Embryonic facial prominence (tissue), 1 donor: ENCODE results near the gene ABCA5.
A peak's percentile ranks its signal among the peaks of the same experiment; 100 is the strongest.

ENCODE experiments used
- DNase-seq: peaks from one replicate; pipeline ENCODE4 v3.0.0-alpha.2; 2016; ENCODE audit errors: extremely low spot score

ABCA5 gene

GRCh38 chr17:69327060-69327831 is at the start of gene ABCA5:
ABCA5 (minus strand) TSS chr17:69327133; CDS start chr17:69314415, 12,718 bp downstream.
- DNase-seq, result peak; percentile 71

- no peak for DNase-seq
Measured at GRCh38 chr17:69375229-69375628, 48.3 kb upstream of the ABCA5 start.

DNA sequence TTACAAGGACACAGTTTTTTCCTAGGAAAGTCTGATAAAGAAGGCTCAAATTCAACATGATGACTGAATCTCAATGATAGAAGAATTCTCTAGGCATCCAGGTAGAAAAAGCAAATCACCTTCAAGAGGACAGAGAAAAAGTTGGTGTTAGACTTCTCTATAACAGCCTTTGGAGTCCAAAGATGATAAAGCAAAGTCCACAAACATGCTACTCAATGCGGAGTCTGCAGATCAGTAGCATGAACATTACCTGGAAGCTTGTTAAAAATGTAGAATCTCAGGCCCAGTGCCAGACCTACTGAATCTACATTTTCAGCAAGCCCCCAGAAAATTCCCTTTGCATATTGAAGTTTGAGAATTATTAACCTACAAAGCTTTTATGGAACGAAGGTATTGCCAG is 46.1 kb upstream of the ABCA5 start:
- DNase-seq, result no peak

- no peak for DNase-seq
Measured at GRCh38 chr17:69367298-69367697, 40.4 kb upstream of the ABCA5 start.

- DNase-seq, result no peak
Measured at GRCh38 chr17:69363488-69364210, 36.7 kb upstream of the ABCA5 start.

DNA sequence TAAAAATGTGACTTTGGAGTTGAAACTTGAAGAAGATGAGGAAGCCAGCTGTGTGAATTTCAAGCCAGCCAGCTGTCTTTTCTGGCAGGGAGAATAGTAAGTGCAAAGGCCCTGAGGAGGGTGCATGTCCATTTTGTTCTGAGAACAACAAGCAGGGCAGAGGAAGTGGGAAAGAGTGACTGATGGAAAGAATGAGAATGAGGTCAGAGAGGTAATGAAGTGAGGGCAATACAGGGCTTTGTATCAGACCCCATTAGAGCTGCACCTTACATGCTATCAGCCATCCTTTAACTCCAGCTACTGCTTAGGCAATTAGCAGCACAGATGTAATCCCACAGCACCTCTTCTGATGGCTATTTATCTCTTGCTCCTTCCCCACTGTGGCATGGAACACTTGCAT is 34.2 kb upstream of the ABCA5 start:
- no peak for DNase-seq

DNA sequence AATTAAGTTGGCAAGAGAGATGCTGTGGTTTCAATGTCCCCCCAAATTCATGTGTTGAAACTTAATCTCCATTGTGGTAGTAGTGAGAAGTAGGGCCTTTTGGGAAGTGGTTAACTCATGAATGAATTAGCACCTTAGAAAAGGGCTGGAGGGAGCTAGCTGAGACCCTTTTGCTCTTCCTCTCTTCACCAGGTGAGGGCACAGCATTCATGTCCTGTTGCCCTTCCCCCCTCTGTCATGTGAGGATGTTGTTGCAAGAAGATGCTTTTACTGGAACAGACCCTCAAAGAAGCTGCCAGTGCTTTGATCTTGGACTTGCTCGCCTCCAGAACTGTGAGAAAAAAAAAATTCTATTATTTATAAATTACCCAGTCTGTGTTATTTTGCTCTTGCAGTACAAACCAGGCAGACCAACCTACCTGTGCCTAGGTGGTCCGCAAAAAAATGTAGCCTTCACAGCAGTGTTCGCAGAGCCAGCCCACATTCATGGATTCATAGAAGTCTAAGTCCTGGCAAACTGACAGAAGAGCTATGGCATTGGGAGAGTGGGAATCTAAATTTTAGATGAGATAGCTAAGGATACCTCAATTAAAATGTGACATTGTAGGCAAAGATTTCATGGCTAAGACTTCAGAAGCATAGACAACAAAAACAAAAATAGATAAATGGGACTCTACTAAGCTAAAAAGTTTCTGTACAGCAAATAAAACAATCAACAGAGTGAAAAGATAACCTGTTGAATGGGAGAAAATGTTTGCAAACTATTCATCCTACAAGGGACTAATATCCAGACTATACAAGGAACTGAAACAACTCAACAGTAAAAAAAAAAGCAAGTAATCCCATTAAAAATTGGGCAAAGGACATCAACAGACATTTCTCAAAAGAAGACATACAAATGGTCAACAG is 32.0 kb upstream of the ABCA5 start:
- DNase-seq, result no peak

DNA sequence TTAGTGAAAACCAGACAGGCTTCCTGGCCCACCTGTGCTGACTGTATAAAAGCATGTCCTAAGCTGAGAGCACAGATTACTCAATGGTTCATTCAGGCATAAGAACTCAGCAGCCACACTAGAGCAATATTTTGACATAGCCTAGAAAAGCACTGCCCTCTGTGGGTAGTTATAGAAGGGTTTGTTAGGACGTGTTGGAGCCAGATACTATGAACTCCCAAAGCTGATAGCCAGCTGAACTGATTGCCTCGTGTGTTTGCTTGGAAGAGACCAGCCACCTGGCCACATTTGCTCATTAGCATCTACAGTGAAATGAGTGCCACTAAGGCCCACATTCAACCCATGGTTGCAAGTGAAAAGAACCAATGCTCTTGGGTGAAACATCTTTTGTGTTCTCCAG is 30.8 kb upstream of the ABCA5 start:
- DNase-seq, result no peak

DNA sequence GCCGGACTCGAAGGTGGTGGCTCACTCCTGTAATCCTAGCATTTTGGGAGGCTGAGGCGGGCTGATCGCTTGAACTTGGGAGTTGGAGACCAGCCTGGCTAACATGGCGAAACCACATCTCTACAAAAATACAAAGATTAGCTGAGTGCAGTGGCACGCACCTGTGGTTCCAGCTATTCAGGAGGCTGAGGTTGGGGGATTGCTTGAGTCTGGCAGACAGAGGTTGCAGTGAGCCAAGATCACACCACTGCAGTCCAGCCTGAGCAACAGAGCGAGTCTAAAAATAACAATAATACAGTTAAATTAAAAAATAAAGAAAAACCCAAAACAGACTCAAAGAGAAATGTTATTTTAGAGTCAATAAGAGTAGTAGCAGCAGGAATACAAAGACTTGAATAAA is 29.7 kb upstream of the ABCA5 start:
- no peak for DNase-seq

DNA sequence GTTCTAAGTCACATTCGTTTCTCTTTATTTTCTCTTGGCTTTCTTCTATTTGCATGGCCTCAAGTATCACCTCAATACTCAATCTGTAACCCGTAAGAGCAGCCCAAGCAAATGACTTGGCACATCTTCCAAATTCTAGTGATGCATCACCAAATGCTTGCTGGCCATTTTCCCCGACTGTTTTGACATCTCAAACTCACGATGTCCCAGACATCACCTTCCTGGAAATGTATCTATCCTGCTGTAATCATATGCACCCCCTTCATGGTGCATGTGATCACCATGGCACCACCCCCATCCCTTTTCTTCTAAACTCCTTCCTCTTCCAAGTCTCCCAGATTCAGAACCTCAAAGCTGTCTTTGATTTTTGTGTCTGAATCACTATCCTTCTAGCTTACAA is 24.0 kb upstream of the ABCA5 start:
- DNase-seq, result no peak

- DNase-seq, result no peak
Measured at GRCh38 chr17:69348429-69348828, 21.5 kb upstream of the ABCA5 start.

- DNase-seq, result no peak
Measured at GRCh38 chr17:69346766-69347165, 19.8 kb upstream of the ABCA5 start.

- DNase-seq, result no peak
Measured at GRCh38 chr17:69344939-69345338, 18.0 kb upstream of the ABCA5 start.

DNA sequence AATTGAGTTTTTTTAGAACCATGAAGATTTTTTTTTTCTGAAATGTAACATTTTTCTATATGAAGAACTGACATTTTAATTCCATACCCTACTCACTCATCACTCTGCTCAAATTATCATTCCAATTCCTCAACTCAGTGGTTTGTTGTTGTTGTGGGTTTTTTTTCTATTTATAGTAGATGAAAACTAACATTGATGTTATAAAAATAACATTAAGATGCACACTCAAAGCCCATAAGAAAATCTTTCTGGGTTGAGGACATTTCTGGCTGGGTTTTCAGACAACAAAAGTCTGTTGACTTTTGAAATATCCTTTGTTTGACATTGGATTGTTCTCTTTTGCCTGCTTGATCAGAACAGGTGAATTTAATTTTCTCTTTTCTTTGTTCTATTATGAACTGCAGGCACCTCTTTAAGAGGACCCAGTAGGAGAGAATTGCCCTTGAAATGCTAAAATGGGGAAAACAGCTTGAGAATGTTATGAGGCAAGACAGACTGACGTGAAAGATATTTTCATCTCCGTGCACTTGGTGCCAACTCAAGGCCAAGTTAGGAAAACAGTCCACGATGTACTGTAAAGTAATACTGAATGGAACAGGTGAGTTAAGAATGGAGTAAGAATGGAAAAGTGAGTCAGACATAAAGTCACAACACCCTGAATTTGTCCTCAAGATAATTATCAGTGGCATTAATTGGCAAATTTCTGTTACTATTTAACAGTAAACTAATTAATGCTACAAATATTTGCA is 16.1 kb upstream of the ABCA5 start:
- DNase-seq, result no peak

GRCh38 chr17:69339937-69340336 is 13.0 kb upstream of the ABCA5 start:
- DNase-seq, result no peak

DNA sequence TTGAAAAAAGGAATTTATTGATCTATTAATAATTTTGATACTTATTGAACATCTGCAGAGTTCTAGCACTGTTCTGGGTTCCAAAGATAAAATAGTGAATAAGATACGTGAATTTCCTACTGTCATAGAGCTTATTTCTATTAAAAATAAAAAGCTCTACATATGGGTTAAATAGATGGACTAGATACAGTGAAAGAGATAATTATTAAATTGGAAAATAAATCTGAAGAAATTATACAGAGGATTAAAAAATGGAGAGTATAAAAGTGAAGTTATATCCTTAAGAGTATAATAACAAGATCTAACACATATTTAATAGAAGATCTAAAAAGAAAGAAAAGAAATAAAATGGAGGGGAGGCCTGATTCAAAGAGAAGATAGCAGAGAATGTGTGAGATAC is 10.1 kb upstream of the ABCA5 start:
- no peak for DNase-seq

- no peak for DNase-seq
Measured at GRCh38 chr17:69336580-69336979, 9.6 kb upstream of the ABCA5 start.

- no peak for DNase-seq
Measured at GRCh38 chr17:69335058-69335457, 8.1 kb upstream of the ABCA5 start.

GRCh38 chr17:69333561-69333960 is 6.6 kb upstream of the ABCA5 start:
- no peak for DNase-seq

DNA sequence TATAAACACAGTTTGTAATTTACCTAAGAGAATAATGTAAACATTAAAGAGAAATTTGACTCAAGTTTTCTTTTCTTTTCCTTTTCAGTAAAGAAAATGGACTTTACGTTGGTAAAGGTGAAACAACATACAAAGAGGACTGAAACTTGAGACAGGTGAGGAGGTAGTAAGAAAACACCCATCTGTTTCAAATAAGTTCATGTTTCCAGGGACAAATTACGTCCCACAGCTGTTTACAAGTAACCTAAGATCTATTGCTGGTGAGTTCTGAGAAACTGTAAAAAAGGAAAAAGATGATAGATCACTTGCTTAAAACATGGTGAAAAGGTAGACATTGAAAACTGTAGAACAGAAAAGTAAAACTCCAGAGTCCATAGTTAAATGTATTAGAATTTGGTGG is 4.8 kb upstream of the ABCA5 start:
- DNase-seq, result no peak

DNA sequence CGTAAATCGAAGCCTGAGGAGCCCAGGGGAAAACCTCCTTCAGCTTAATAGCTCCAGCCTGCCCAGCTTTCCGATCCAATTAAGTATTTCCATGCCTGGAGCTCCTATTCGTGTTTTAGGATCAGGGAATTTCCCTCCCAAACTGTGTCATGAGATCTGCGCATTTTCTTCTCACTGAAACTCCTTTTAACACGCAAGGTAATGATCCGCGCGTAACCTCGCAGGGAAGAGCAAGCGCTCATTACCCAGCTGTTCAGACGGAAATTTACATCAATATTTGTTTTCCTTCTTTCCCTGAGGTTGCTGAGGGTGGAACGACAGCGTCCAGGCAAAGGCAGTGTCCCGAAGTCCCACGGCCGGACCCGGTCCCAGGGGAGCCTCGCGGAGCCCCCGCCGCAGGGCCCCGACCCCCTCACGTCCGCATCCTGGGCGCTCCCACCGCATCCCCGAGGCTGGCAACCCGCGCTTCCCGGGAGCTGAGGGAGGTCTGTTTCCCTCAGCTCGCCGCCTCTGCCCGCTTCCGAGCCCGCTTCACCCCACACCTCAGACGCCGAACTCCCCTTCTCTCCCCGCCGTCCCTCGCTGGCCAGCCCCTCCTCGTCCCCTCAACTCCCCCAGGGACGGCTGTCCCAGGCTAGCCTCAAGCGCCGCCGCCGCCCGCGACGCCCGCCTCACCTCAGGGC is 415 bp downstream of the ABCA5 start:
- no peak for DNase-seq
